Upper lobe of right lung (tissue), 1 donor: Measurements from ENCODE around the gene AHI1. TPM values are rescaled to one million over a fixed set of nuclear protein-coding genes. Genes with fewer than 3 reads are reported as not detected.

Experiments used
- ATAC-seq: fragments of 200-7000 bp; cut with Tn5 transposase; one replicate; pipeline ENCODE4 v1.9.1; 2020; ENCODE audit warnings: mild to moderate bottlenecking, moderate library complexity
- DNase-seq: peaks from one replicate; pipeline ENCODE4 v3.0.0-alpha.2; 2020
- H3K27ac ChIP-seq: fragments of 200-600 bp; one replicate; pipeline ENCODE4 v1.8.0; 2022
- H3K27me3 ChIP-seq: fragments of 200-600 bp; one replicate; pipeline ENCODE4 v1.8.0; 2022; ENCODE audit warnings: mild to moderate bottlenecking
- H3K36me3 ChIP-seq: fragments of 200-600 bp; one replicate; pipeline ENCODE4 v1.8.0; 2022
- H3K4me1 ChIP-seq: fragments of 200-600 bp; one replicate; pipeline ENCODE4 v1.8.0; 2022
- H3K4me3 ChIP-seq: fragments of 200-600 bp; one replicate; pipeline ENCODE4 v1.8.0; 2022; ENCODE audit warnings: mild to moderate bottlenecking
- H3K9me3 ChIP-seq: fragments of 200-600 bp; one replicate; pipeline ENCODE4 v1.8.0; 2022
- CTCF ChIP-seq: fragments of 200-600 bp; IDR thresholded peaks from one replicate; pipeline ENCODE4 v1.8.0; 2022; ENCODE audit warnings: antibody characterized with exemption
- intact Hi-C: fragments of 100-400 bp; cut with DNase I; formaldehyde crosslinking; loops from one replicate; pipeline ENCODE4 v1.11.0; 2022
- total RNA-seq: library from RNA; stranded (reverse); fragmentation: NEBNext Ultra II Directional; extraction: Animal tissue kit (Norgen Biotek cat#: 25700); gene quantifications from one replicate; pipeline ENCODE4 v1.2.1, GENCODE V29; 2021
- donor health status: DM: no; HTN: yes; CAD: no; lungs with severe emphysema.

The AHI1 gene
- total RNA-seq, 1 donor from 2014 or later, result 33.4 TPM

DNA sequence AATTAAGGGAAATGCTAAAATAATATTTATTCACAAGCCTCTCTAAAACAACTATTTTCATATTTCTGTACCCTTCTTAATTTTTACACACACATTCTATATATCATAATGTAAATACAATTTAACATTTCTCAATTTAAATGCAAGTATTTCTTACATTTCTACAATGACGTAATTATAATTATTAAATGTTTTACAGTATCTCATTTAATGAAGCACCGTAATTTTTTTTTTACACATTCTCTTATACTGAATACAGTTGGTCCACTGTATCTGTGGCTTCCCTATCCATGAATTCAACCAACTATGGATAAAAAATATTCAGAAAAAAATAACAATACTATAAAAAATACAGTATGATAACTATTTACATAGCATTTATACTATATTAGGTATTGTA, 85.7 kb downstream of the AHI1 start:
- no peaks in the 10 kb centered on the region for H3K27me3 ChIP-seq
- no peak overlapping the region for H3K27ac ChIP-seq
- H3K4me1 ChIP-seq, result no peaks in the 10 kb centered on the region
- no peak overlapping the region for H3K4me3 ChIP-seq
- intact Hi-C loops, result no loop called here
- TF ChIP-seq CTCF, result no peak
- ATAC-seq, result no peak
- peaks cover 16% of the 10 kb centered on the region for H3K36me3 ChIP-seq
- no peaks in the 10 kb centered on the region for H3K9me3 ChIP-seq
- DNase-seq, result no peak

GRCh38 chr6:135411339-135411738, 86.2 kb downstream of the AHI1 start:
- intact Hi-C loops, result no loop called here
- ATAC-seq, result no peak

GRCh38 chr6:135410856-135411255, 86.7 kb downstream of the AHI1 start:
- no peak for TF ChIP-seq CTCF
- Histone ChIP-seq H3K27ac (no peak overlapping the region), H3K27me3 (no peaks in the 10 kb centered on the region), H3K4me1 (no peaks in the 10 kb centered on the region), H3K4me3 (no peak overlapping the region), H3K9me3 (no peaks in the 10 kb centered on the region), H3K36me3 (peaks cover 19% of the 10 kb centered on the region)
- no peak for DNase-seq
- no peak for ATAC-seq
- intact Hi-C loops, result no loop called here

More at GRCh38 chr6:135411339-135411738, 86.2 kb downstream of the AHI1 start:
- TF ChIP-seq CTCF, result no peak
- Histone ChIP-seq H3K4me1 (no peaks in the 10 kb centered on the region), H3K27ac (no peak overlapping the region), H3K9me3 (no peaks in the 10 kb centered on the region), H3K36me3 (peaks cover 16% of the 10 kb centered on the region), H3K27me3 (no peaks in the 10 kb centered on the region), H3K4me3 (no peak overlapping the region)
- DNase-seq, result no peak

- ATAC-seq, result no peak
- no peak for DNase-seq
- H3K9me3 ChIP-seq, result no peaks in the 10 kb centered on the region
- peaks cover 4% of the 10 kb centered on the region for H3K36me3 ChIP-seq
- no peak overlapping the region for H3K27ac ChIP-seq
- no peak overlapping the region for H3K4me3 ChIP-seq
- intact Hi-C loops, result no loop called here
- no peaks in the 10 kb centered on the region for H3K27me3 ChIP-seq
- no peaks in the 10 kb centered on the region for H3K4me1 ChIP-seq
- no peak for TF ChIP-seq CTCF
Observed at GRCh38 chr6:135403584-135403983, 94.0 kb downstream of the AHI1 start.

DNA sequence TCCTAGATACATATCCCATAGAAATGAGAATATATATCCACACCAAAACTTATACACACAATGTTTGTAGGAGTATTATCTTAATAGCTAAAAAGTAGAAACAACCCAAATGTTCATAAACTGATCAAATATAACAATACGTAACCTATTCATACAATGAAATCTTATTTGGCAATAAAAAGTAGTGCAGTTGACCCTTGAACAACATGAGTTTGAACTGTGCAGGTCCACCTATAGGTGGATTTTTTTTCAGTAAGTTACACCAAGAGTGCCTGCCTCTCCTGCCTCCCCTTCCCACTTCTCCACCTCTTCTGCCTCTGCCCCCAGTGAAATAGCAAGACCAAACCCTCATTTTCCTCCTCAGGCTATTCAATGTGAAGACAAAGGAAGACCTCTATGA, 95.2 kb downstream of the AHI1 start:
- Histone ChIP-seq H3K27ac (no peak overlapping the region), H3K9me3 (no peaks in the 10 kb centered on the region), H3K27me3 (no peaks in the 10 kb centered on the region), H3K4me3 (no peak overlapping the region), H3K4me1 (no peaks in the 10 kb centered on the region), H3K36me3 (peaks cover 4% of the 10 kb centered on the region)
- intact Hi-C loops, result no loop called here
- ATAC-seq, result no peak
- TF ChIP-seq CTCF, result no peak
- no peak for DNase-seq
